CD4-positive, alpha-beta T cell treated with Interleukin-4 for 4 hours (primary cell): ENCODE measurements around the gene ARMH3.
"Not testable (repeated sequence)": the region's sequence is repeated elsewhere in the genome, so short reads cannot be mapped to it uniquely, and the experiment has no call there.

Experiments used
- DNase-seq: peaks from one replicate; pipeline ENCODE4 v3.0.0-alpha.2; 2020

The ARMH3 gene, protein sequence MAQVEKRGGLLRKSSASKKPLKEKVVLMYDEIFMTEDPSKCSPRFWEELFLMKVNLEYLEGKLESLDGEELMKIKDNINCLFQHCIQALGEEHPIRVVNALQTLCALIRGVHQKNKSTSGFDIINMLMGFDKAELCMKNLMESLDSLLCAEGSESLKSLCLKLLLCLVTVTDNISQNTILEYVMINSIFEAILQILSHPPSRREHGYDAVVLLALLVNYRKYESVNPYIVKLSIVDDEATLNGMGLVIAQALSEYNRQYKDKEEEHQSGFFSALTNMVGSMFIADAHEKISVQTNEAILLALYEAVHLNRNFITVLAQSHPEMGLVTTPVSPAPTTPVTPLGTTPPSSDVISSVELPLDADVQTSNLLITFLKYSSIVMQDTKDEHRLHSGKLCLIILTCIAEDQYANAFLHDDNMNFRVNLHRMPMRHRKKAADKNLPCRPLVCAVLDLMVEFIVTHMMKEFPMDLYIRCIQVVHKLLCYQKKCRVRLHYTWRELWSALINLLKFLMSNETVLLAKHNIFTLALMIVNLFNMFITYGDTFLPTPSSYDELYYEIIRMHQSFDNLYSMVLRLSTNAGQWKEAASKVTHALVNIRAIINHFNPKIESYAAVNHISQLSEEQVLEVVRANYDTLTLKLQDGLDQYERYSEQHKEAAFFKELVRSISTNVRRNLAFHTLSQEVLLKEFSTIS

DNA sequence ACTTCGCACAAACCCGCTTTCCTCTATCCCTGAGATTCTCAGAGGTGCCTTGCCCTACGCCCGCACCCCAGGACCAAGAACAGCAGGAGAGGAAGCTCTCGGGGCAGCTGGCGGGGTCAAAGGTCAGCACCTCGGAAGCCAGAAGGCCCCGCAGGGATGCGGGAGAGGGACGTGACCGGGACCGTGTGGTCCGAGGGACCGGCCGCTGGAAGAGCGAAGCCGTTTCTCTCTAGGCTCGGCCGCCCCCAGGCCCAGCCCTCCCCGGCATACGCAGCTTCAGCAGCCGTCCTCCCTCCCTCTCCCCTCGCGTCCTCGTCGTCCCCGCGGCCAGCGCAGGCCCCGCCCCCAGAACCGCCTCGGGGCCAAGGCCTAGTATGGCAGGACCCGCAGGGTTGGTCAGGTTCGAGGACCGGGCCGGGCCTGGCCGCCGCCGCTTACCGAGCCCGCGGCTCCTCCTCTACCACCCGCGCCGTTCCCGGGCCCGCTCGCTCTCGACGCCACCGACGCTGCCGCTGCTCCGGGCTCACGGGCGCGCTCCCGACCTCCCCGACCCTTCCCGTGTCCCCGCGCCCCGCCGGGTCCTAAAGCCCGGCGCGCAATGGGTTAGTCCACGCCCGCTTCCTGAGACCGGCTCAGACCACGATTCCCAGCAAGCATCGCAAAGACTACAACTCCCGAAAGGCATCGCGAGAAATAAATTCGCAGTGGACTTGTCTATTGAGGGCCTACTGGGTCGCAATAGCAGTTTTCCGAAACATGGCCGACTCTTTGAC lies at the start of gene ARMH3:
Gene ARMH3 (minus strand): TSS at position 527 of the 773 bp plus-strand sequence. CDS start 16,059 bp downstream, outside the sequence.
- DNase-seq: peak; percentile 95

DNA sequence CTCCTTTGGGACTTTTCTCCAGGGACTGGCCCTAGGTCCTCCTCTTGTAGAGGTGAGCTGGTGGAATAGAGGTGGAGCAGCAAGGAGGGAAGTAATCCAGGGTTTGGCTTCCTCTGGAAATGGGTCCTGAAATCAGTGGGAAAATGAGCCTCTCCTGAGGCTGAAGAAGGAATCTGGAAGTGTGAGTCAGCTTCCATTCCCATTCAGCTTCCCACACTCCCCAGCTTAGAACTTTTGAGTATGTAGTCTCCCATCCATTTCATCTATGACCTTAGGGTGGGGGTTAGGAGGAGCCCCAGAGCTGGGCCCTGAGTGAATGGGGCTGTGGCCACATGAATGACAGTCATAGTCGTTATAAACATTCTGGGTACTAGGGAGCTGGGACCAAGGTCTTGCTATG lies 46.4 kb upstream of the ARMH3 start:
- DNase-seq: no peak

DNA sequence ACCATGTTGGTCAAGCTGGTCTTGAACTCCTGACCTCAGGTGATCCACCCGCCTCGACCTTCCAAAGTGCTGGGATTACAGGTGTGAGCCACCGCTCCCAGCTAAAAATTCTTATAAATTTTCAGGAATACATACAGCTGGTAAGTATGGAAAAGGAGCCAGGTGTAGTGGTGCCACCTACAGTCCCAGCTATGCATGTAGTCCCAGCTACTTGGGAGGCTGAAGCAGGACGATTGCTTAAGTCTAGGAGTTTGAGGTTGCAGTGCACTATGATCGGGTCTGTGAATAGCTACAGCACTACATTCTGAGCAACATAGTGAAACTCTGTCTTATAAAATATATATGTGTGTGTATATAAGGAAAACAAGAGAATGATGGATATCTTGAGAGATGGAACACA lies 45.2 kb upstream of the ARMH3 start:
- DNase-seq: no peak

DNA sequence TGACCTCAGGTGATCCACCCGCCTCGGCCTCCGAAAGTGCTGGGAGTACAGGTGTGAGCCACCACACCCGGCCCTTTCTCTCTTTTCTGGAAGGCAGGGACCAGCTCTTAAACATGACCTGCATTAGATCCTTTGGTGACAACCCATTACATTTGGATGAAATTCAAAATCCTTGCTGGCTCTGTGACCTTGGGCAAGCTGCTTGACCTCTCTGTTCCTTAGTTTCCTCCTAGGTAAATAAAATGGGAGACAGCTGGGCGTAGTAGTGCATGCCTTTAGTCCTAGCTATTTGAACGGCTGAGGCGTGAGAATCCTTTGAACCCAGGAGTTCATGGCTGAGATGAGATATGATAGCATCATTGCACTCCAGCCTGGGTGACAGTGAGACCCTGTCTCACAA lies 40.5 kb upstream of the ARMH3 start:
- no peak for DNase-seq

DNA sequence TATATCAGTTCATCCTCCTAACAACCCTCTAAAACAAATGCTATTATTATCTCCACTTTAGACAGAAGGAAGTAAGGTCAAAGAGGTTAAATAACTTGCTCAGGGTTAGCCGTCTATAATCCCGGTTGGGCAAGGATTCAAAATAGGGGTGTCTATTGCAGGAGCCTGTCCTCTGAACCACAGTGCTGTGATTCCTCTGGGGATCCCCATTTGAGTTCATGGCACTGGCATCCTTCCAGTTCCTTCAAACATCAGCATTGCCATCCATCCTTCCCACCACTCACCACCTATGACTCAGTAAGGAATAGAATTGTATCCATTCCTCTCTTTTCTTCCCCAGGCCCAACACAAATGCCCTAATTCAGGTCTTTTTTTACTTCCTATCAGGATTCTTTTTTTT lies 34.8 kb upstream of the ARMH3 start:
- no peak for DNase-seq

DNA sequence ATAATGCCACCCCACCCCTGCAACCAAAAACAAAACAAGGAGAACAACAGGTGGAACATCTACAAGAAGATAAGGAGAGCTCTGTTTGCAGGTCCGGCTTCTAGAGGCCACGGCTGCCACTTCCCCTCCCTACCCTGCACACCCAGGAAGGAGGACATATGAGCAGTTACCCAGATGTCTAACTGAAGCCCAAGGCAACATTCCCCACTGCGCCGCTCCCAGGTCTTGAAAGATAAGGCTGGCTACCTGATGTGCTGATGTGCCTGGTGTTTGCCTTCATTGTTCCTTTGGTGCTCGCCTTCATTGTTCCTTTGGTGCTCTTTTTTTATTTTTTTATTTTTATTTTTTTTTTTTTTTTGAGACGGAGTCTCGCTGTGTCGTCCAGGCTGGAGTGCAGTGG lies 30.2 kb upstream of the ARMH3 start:
- DNase-seq: no peak

DNA sequence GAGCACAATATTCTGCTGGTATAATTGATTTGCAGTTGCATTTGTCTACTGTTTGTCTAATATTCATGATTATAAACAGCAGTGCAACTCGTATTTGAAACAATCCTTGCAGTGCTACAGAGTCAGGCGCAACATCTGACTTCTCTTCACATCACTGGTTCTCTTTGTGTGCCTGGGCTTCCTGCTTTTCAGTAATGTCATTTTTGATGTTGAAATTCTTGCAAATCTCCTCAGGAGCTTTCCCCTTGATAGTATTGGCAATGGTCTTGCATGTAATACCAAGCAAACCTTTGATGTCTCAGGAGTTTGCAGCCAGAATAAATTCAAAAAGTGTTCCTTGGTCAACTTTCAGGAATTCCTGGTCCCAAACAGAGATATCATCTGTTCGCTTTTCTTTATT lies 29.4 kb upstream of the ARMH3 start:
- no peak for DNase-seq

DNA sequence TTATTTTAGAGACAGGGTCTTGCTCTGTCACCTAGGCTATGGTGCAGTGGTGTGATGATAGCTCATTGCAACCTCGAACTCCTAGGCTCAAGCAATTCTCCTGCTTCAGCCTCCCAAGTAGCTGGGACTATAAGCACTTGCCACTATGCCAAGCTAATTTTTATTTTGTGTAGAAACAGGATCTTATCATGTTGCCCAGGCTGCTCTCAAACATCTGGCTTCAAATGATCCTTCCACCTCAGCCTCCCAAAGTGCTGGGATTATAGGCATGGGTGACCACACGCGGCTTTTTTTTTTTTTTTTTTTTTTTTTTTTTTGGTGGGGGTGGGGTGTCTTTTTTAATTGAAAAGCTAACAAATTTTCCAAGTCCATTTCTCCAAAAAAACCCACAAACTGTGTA lies 27.6 kb upstream of the ARMH3 start:
- no peak for DNase-seq

DNA sequence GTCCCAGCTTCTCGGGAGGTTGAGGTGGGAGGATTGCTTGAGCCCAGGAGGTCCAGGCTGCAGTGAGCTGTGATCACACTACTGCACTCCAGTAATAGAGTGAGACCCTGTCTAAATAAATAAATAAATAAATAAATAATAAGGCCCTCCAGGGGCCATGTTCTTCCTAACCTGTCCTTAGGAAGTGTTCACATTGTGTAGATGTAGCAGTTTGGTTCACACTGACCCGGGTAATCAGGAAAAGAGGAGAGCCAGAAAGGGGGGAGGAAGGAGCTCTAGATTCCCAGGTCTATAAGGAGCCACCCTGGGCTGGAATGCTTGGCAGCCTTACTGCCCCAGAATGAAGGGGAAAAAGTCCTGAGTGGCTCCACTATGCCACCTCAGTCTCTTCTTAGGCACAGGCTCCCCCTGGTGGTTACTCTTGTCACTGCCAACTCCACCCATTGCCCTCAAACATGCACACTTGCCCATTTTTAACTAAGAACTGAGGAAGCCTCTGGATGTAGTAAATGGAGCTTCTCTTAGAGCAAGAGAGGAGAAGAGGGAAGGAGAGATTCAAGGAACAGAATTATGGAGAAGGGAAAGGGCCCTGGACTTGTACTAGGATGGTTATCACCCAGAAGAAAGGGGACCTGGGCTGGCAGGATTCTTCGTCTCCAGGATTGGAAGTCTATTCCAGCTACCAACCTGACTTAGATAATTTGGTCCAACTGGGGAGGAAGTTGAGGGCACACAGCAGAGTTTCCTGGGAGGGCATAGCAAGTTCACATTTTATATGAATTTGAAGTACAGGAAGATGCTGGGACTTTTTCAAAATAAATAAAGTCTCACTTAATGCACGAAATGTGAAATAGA lies 16.9 kb upstream of the ARMH3 start:
- DNase-seq: peak; percentile 77

DNA sequence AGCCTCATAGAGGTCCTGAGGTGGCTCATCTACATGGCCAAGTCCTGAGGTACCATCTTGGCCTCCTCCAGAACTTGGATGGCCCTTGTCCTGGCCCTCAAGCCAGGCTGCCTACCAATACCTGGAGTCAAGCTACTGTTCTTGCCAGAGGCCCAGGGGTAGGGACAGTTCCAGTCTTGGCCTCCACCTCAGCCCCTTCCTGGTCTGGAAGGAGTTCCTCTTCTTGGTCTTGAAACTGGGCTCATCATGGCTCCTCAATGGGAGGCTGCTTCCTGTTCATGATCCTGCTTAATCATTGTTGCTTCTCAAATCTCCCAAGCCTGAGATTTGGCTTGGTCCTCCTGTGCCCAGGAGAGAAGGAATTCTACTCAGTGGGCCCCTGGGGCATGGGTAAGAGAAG lies 13.1 kb upstream of the ARMH3 start:
- no peak for DNase-seq

DNA sequence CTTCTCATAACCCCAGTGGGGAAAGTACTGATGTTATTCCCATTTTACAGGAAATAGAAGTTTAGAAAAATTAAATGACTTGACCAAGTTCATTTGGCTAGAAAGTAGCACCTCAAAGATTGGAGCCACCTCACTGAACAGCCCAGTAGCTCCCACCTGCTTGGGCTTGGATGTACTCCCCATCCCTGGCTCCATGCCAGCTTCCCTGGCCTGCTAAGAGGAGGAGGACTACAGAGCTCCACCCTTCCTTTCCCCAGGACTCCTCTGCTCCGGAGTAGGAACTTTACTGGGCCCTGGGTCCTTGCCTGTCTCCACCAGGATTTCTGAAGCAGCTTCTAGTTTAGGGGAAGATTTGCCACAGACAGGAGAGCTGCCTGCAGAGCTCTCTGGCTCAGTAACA lies 12.2 kb upstream of the ARMH3 start:
- DNase-seq: no peak

DNA sequence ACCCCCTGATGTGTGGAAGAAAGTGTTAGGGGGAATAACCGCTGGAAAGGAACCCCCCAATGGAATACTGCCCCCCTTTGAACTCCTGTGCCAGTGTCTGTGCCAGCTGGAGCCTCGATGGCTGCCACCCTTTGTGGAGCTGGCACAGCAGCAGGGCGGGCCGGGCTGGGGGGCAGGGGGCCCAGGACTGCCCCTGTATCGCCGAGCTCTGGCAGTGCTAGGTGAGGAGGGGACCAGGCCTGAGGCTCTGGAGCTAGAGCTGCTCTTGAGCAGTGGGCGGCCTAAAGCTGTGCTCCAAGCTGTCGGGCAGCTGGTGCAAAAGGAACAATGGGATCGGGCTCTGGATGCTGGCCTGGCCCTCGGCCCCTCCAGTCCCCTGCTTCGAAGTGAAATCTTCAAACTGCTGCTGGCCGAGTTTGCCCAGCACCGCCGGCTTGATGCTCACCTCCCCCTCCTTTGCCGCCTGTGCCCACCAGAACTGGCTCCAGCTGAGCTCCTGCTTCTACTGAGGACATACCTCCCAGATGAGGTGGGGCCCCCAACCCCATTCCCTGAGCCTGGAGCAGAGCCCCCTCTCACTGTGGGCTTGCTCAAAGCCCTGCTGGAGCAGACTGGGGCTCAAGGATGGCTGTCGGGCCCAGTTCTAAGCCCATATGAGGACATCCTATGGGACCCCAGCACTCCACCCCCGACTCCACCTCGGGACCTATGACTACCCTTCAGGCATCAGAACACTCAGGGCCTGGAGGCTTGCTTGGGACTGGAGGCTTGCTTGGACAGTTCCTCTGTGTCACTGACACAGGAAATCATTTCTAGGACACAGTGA lies 11.3 kb upstream of the ARMH3 start:
- DNase-seq: no peak

DNA sequence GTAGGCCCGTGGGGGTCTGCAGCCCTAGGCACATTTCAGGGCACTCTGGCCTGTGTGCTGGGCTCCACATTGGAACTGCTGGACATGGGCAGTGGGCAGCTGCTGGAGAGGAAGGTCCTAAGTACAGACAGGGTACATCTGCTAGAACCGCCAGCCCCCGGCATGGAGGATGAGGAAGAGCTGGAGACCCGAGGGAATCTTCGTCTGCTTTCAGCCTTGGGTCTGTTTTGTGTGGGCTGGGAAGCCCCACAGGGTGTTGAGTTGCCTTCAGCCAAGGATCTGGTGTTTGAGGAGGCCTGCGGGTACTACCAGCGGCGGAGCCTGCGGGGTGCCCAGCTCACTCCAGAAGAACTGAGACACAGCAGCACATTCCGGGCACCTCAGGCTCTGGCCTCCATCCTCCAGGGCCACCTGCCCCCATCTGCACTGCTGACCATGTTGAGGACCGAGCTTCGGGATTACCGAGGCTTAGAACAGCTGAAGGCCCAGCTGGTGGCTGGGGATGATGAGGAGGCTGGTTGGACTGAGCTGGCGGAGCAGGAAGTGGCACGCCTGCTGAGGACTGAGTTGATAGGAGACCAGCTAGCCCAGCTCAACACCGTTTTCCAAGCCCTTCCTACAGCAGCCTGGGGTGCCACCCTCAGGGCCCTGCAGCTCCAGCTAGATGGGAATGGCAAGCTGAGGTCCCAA lies 10.6 kb upstream of the ARMH3 start:
- DNase-seq: no peak

DNA sequence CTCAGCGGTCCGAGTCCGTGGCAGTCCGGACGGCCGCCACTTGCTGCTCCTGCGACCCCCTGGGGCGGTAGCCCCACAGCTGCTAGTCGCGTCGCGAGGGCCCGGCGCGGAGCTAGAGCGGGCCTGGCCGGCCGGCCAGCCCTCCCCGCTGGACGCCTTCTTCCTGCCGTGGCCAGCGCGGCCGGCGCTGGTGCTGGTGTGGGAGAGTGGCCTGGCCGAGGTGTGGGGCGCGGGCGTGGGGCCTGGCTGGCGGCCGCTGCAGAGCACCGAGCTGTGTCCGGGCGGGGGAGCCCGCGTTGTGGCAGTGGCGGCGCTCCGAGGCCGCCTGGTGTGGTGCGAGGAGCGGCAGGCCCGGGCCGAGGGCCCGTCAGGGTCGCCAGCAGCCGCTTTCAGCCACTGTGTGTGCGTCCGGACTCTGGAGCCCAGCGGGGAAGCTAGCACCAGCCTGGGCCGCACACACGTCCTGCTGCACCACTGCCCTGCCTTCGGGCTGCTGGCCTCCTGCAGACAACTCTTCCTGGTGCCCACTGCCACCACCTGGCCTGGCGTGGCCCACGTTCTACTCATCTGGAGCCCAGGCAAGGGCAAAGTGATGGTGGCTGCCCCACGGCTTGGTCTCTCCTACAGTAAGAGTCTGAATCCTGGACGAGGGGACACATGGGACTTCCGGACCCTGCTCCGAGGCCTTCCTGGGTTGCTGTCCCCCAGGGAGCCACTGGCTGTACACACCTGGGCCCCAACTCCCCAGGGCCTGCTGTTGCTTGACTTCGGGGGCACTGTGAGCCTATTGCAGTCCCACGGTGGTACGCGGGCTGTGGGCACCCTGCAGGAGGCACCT lies 9.8 kb upstream of the ARMH3 start:
- DNase-seq: no peak

DNA sequence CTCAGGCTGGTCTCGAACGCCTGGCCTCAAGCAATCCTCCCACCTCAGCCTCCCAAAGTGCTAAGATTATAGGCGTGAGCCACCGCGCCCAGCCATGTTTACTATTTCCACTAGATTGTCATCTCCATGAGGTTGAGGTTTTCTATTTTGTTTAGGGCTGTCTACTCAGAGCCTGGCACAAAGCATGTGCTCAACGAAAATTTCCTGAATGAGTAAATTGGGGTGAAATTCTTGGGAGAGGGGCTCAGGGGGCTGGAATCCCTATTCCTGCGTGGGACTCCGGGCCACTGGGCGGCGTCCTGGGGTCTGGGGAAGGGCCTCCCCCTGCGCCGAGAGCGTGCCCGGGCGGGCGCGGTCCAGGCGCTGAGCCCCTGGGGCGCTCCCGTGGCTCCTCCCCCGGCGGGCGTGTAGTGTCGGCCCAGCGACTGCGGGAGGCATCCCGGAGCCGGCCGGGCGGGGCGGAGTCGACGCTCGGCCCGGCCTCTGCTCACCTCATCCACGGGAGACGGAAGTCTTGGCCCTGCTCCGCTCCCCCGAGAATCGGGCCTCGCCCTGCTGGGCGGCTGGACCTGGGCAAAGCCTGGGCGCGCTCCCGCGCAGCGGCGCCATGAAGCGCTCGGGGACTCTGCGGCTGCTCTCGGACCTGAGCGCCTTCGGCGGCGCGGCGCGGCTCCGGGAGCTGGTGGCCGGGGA lies 9.0 kb upstream of the ARMH3 start, which contains the start of gene HPS6:
Gene HPS6 (plus strand): TSS at position 482 of the 693 bp plus-strand sequence. CDS start 126 bp downstream, at position 608.
- peak; percentile 89 for DNase-seq

DNA sequence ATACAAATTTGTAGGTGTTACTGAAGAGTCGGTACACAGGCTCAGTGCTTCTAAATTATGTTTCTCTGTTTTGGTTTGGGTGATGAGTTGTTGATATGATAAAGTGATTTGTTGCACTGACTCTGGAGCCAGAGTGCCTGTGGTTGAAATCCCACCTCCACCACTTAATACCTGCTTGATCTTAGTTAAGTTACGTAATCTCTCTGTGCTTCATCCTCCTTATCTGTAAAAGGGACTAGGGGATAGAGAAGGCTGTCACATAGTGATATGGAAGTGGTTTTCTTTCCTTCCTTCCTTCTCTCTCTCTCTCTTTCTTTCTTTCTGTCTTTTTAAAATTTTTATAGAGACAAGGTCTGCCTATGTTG lies 8.5 kb upstream of the ARMH3 start:
- DNase-seq: no peak

DNA sequence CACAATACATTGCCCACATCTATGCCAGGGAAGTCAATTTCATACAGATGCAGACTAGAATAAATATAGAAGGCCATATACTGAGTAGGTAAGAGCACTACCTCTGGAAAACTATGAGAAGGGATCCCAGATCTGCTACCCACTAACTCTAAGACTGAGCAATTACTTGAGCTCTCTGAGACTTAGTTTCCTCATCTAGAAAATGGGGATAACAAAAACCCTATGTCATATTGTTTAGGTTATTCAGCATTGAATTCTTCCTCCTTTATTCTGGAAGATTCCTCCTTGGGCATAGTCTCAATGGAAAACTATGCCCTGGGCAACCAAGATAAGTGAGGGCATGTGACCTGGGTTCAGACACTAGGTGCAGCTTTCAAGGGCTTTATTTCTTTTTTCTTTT lies 4.0 kb upstream of the ARMH3 start:
- no peak for DNase-seq

DNA sequence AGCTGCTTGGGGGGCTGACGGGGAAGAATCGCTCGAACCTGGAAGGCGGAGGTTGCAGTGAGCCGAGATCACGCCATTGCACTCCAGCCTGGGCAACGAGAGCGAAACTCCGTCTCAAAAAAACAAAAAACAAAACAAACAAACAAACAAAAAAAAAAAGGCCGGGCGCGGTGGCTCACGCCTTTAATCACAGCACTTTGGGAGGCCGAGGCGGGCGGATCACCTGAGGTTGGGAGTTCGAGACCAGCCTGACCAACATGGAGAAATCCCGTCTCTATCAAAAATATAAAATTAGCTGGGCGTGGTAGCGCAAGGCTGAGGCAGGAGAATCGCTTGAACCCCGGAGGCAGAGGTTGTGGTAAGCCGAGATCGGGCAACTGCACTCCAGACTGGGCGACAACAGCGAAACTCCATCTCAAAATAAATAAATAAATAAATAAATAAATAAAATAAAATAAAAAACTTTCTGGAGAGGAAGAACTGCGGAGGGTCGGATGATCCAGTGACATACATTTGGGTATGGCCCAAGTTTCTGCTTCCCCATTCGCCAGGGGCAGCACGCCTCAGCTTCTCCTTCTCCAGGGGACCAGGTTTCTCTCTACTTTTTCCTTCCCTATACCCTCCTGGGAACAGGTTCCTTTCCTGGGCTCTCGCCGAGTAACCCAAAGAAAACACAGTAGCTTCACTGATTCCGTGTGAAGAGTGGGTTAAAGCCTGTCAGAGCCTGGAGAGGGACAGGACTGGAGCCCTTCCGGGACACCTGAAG lies 909 bp downstream of the ARMH3 start:
- not testable (repeated sequence) for DNase-seq

DNA sequence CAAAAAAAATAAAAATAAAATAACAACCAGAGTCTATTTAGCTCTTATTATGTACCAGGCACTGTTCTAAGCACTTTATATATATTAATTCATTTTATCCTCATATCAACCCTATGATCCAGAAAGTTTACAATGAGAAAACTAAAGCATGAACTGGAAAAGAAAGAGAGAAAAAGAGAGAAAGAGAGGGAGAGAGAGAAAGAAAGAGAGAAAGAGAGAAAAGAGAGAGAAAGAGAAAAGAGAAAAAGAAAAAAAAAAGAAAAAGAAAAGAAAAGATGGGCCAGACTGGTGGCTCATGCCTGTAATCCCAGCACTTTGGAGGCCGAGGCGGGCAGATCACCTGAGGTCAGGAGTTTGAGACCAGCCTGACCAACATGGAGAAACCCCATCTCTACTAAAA lies 9.9 kb downstream of the ARMH3 start:
- DNase-seq: no peak
